Prostate gland (tissue), 2 donors: Measurements from ENCODE around the gene KRTAP5-7.
"Not testable (repeated sequence)": the region's sequence is repeated elsewhere in the genome, so short reads cannot be mapped to it uniquely, and the experiment has no call there.

ENCODE experiments used
- POLR2A ChIP-seq: fragments of 450-650 bp; IDR thresholded peaks from one replicate; pipeline ENCODE4 v1.6.1; 2016; ENCODE audit warnings: antibody characterized with exemption, mild to moderate bottlenecking
- POLR2AphosphoS5 ChIP-seq: sonication (generic); formaldehyde crosslinking; IDR thresholded peaks from one replicate; pipeline ENCODE4 v1.6.1; 2017; ENCODE audit warnings: antibody characterized with exemption
- TF ChIP-seq, protein P1 (sequence below), 4 experiments: fragments of 200-600 bp in 2 of 4; fragments of 450-650 bp in 2 of 4; sonication (generic) in 2 of 4; IDR thresholded peaks; 1 replicate in 3 of 4; 2 replicates in 1 of 4; pipeline ENCODE4 v1.5.1; 2016 to 2019; ENCODE audit warnings: antibody characterized with exemption in 4 of 4, mild to moderate bottlenecking in 2 of 4, moderate library complexity in 2 of 4

- TF ChIP-seq, protein P1, sequence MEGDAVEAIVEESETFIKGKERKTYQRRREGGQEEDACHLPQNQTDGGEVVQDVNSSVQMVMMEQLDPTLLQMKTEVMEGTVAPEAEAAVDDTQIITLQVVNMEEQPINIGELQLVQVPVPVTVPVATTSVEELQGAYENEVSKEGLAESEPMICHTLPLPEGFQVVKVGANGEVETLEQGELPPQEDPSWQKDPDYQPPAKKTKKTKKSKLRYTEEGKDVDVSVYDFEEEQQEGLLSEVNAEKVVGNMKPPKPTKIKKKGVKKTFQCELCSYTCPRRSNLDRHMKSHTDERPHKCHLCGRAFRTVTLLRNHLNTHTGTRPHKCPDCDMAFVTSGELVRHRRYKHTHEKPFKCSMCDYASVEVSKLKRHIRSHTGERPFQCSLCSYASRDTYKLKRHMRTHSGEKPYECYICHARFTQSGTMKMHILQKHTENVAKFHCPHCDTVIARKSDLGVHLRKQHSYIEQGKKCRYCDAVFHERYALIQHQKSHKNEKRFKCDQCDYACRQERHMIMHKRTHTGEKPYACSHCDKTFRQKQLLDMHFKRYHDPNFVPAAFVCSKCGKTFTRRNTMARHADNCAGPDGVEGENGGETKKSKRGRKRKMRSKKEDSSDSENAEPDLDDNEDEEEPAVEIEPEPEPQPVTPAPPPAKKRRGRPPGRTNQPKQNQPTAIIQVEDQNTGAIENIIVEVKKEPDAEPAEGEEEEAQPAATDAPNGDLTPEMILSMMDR (IDR thresholded peaks at IDR 0.05) = not testable (repeated sequence)
- not testable (repeated sequence) for TF ChIP-seq POLR2A, POLR2AphosphoS5
Measured at GRCh38 chr11:71567633-71568032, 40.6 kb downstream of the KRTAP5-7 start.
